H9 (cell line): Measurements from ENCODE around the gene LPP. TPM values are rescaled to one million over a fixed set of nuclear protein-coding genes. Genes with fewer than 3 reads are reported as not detected.

ENCODE experiments used
- DNase-seq: peaks from one replicate; pipeline ENCODE4 v3.0.0-alpha.2; 2017
- H2AFZ ChIP-seq: one replicate; pipeline ENCODE4 v1.6.1; 2013; ENCODE audit warnings: mild to moderate bottlenecking, low read length, control low read depth, moderate library complexity
- H2AK5ac ChIP-seq: 2 replicates; pipeline ENCODE4 v1.6.1; 2013; ENCODE audit warnings: low read length, control low read depth, mixed read lengths; ENCODE audit not compliant: insufficient read length
- H2BK120ac ChIP-seq: one replicate; pipeline ENCODE4 v1.6.1; 2013; ENCODE audit warnings: low read depth, mild to moderate bottlenecking, low read length, control low read depth, inconsistent platforms; ENCODE audit not compliant: poor library complexity, severe bottlenecking
- H2BK12ac ChIP-seq: 2 replicates; pipeline ENCODE4 v1.6.1; 2013; ENCODE audit warnings: low read length, control low read depth, mixed read lengths, low read depth; ENCODE audit not compliant: insufficient read length
- H2BK15ac ChIP-seq: 2 replicates; pipeline ENCODE4 v1.6.1; 2013; ENCODE audit warnings: low read depth, low read length, control low read depth
- H2BK20ac ChIP-seq: one replicate; pipeline ENCODE4 v1.6.1; 2013; ENCODE audit warnings: low read depth, mild to moderate bottlenecking, low read length, control low read depth, inconsistent platforms; ENCODE audit not compliant: poor library complexity, severe bottlenecking
- H2BK5ac ChIP-seq: 2 replicates; pipeline ENCODE4 v1.6.1; 2013; ENCODE audit warnings: low read length, control low read depth, mixed read lengths; ENCODE audit not compliant: insufficient read length
- H3K14ac ChIP-seq: 2 replicates; pipeline ENCODE4 v1.6.1; 2013; ENCODE audit warnings: low read length, control low read depth; ENCODE audit not compliant: insufficient read depth
- H3K18ac ChIP-seq: 2 replicates; pipeline ENCODE4 v1.6.1; 2013; ENCODE audit warnings: low read depth, mild to moderate bottlenecking, mixed read lengths, low read length, control low read depth; ENCODE audit not compliant: insufficient read length
- H3K23ac ChIP-seq: 2 replicates; pipeline ENCODE4 v1.6.1; 2013; ENCODE audit warnings: low read length, control low read depth, mixed read lengths, low read depth; ENCODE audit not compliant: insufficient read length
- H3K23me2 ChIP-seq: 2 replicates; pipeline ENCODE4 v1.6.1; 2013; ENCODE audit warnings: low read depth, mild to moderate bottlenecking, mixed read lengths, low read length, control low read depth; ENCODE audit not compliant: insufficient read length, poor library complexity, severe bottlenecking
- H3K27ac ChIP-seq: 2 replicates; pipeline ENCODE4 v1.5.1; 2013; ENCODE audit warnings: low read length, control low read depth, mixed read lengths, low read depth; ENCODE audit not compliant: insufficient read length
- H3K27me3 ChIP-seq: 2 replicates; pipeline ENCODE4 v1.6.1; 2013; ENCODE audit warnings: low read length, control low read depth, inconsistent platforms; ENCODE audit not compliant: insufficient read depth
- H3K4ac ChIP-seq: 2 replicates; pipeline ENCODE4 v1.6.1; 2013; ENCODE audit warnings: low read depth, mild to moderate bottlenecking, control low read depth, inconsistent platforms, low read length, moderate library complexity
- H3K4me1 ChIP-seq: 2 replicates; pipeline ENCODE4 v1.6.1; 2013; ENCODE audit warnings: low read length, control low read depth, inconsistent platforms; ENCODE audit not compliant: insufficient read depth
- H3K4me2 ChIP-seq: 2 replicates; pipeline ENCODE4 v1.6.1; 2013; ENCODE audit warnings: low read length, control low read depth, mixed read lengths; ENCODE audit not compliant: insufficient read length, insufficient read depth
- H3K56ac ChIP-seq: 2 replicates; pipeline ENCODE4 v1.6.1; 2013; ENCODE audit warnings: low read depth, mild to moderate bottlenecking, mixed read lengths, low read length, control low read depth; ENCODE audit not compliant: insufficient read length
- H3K79me1 ChIP-seq: 2 replicates; pipeline ENCODE4 v1.6.1; 2013; ENCODE audit warnings: low read depth, mild to moderate bottlenecking, moderate library complexity, low read length, control low read depth, inconsistent platforms; ENCODE audit not compliant: insufficient read depth, poor library complexity, severe bottlenecking
- H3K79me2 ChIP-seq: 2 replicates; pipeline ENCODE4 v1.6.1; 2013; ENCODE audit warnings: low read length, control low read depth, inconsistent platforms; ENCODE audit not compliant: insufficient read depth
- H3K9ac ChIP-seq: 2 replicates; pipeline ENCODE4 v1.6.1; 2013; ENCODE audit warnings: low read length, control low read depth, mixed read lengths; ENCODE audit not compliant: insufficient read length; ENCODE audit errors: extremely low read depth
- H3K9me3 ChIP-seq: one replicate; pipeline ENCODE4 v1.6.1; 2013; ENCODE audit warnings: low read depth, low read length, inconsistent platforms; ENCODE audit not compliant: control insufficient read depth
- H3T11ph ChIP-seq: one replicate; pipeline ENCODE4 v1.6.1; 2013; ENCODE audit warnings: mild to moderate bottlenecking, low read length, control low read depth, inconsistent platforms
- H4K20me1 ChIP-seq: one replicate; pipeline ENCODE4 v1.6.1; 2013; ENCODE audit not compliant: control insufficient read depth, insufficient read length, insufficient read depth
- H4K5ac ChIP-seq: 2 replicates; pipeline ENCODE4 v1.6.1; 2013; ENCODE audit warnings: low read depth, mild to moderate bottlenecking, mixed read lengths, low read length, control low read depth; ENCODE audit not compliant: insufficient read length
- H4K8ac ChIP-seq: replicated peaks from 2 replicates; pipeline ENCODE4 v1.6.1; 2013; ENCODE audit warnings: low read length, control low read depth, mixed read lengths, low read depth; ENCODE audit not compliant: insufficient read length
- H4K91ac ChIP-seq: 2 replicates; pipeline ENCODE4 v1.6.1; 2013; ENCODE audit warnings: low read depth, mild to moderate bottlenecking, moderate library complexity, mixed read lengths, low read length, control low read depth; ENCODE audit not compliant: insufficient read length
- H3K27ac Mint-ChIP-seq, 3 experiments: 2 replicates in 2 of 3; 3 replicates in 1 of 3; pipeline ENCODE4 v1.8.0; 2020 to 2021; ENCODE audit warnings: mixed read lengths in 3 of 3, mild to moderate bottlenecking in 1 of 3, moderate library complexity in 1 of 3
- H3K27me3 Mint-ChIP-seq: 2 replicates; pipeline ENCODE4 v1.8.0; 2021; ENCODE audit warnings: low read depth, mild to moderate bottlenecking, moderate library complexity, mixed read lengths
- H3K36me3 Mint-ChIP-seq, 3 experiments: 2 replicates in 2 of 3; 3 replicates in 1 of 3; pipeline ENCODE4 v1.8.0; 2020 to 2021; ENCODE audit warnings: low read depth in 3 of 3, mixed read lengths in 3 of 3; ENCODE audit not compliant: insufficient read depth in 1 of 3
- H3K4me1 Mint-ChIP-seq, 2 experiments: 2 replicates each; pipeline ENCODE4 v1.8.0; 2020; ENCODE audit warnings: mixed read lengths in 2 of 2
- H3K4me3 Mint-ChIP-seq, 2 experiments: 2 replicates in 1 of 2; 3 replicates in 1 of 2; pipeline ENCODE4 v1.8.0; 2020 to 2021; ENCODE audit warnings: mild to moderate bottlenecking in 2 of 2, mixed read lengths in 2 of 2, moderate library complexity in 1 of 2
- H3K9me3 Mint-ChIP-seq, 2 experiments: 2 replicates in 1 of 2; 3 replicates in 1 of 2; pipeline ENCODE4 v1.8.0; 2020; ENCODE audit warnings: mild to moderate bottlenecking in 2 of 2, mixed read lengths in 2 of 2, moderate library complexity in 1 of 2
- CTCF ChIP-seq: fragments of 200-600 bp; sonication (generic); conservative IDR thresholded peaks from 3 replicates; pipeline ENCODE4 v1.8.0; 2021; ENCODE audit warnings: antibody characterized with exemption, mild to moderate bottlenecking
- WGBS: extraction: QIAGEN DNeasy Blood & Tissue Kit; methylation state at CpG from one replicate; pipeline ENCODE4 v1.1.7; 2013; ENCODE audit warnings: missing lambda C conversion rate, low lambda C conversion rate, mixed read lengths; ENCODE audit not compliant: insufficient read length; ENCODE audit errors: extremely low coverage; 5-methylcytosine and 5-hydroxymethylcytosine counted together
- total RNA-seq: library from RNA; stranded (reverse); gene quantifications from 2 replicates; pipeline ENCODE4 v1.2.1, GENCODE V29; 2021

Gene LPP
- total RNA-seq, 1 experiment from 2014 or later, result 64.6 TPM

DNA sequence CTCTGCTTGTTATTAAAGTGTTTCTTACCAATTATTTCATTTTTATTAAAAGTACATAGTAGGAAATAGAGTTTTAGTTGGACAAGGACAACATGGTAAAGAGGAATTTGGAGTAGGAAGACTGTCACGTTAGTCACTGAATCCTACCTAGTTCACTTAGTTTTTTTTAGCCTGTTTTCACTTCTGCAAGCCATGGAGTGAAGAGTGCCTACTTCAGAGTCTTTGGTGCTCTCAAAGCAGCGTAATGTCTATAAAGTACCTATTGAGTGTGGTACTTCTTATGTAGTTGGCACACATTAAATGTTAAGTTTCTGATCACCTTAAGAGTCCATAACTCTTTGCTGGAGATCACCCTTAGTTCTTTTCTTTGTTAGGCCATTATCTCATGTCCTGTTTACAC, 78.7 kb downstream of the LPP start:
- no peak overlapping the region for H3K56ac ChIP-seq
- no peaks in the 10 kb centered on the region for H3K4me1 ChIP-seq
- H3K4me2 ChIP-seq, result no peak overlapping the region
- DNase-seq, result no peak
- H2BK120ac ChIP-seq, result no peak overlapping the region
- no peak overlapping the region for H2BK12ac ChIP-seq
- H3K27ac ChIP-seq, result no peak overlapping the region
- no peak overlapping the region for H2BK5ac ChIP-seq
- no CpG with 5 or more reads among the region's 2 CpGs for WGBS
- peaks cover 0 to 6% (median 4%) of the 10 kb centered on the region in 3 experiments; a peak in 2 of 7 replicates for H3K36me3 Mint-ChIP-seq
- H3K23me2 ChIP-seq, result no peaks in the 10 kb centered on the region
- H3K9me3 ChIP-seq, result no peaks in the 10 kb centered on the region
- no peak for TF ChIP-seq CTCF
- H4K91ac ChIP-seq, result no peak overlapping the region
- H3T11ph ChIP-seq, result no peak overlapping the region
- no peaks in the 10 kb centered on the region for H3K9me3 Mint-ChIP-seq
- no peak overlapping the region for H4K8ac ChIP-seq
- H3K4ac ChIP-seq, result no peak overlapping the region
- no peak overlapping the region for H2AK5ac ChIP-seq
- peaks cover 10 to 11% of the 10 kb centered on the region in 2 experiments for H3K4me1 Mint-ChIP-seq
- no peaks in the 10 kb centered on the region for H4K20me1 ChIP-seq
- no peak overlapping the region for H4K5ac ChIP-seq
- H3K79me1 ChIP-seq, result peaks cover 2% of the 10 kb centered on the region
- no peak overlapping the region for H2BK15ac ChIP-seq
- no peak overlapping the region for H3K18ac ChIP-seq
- no peak overlapping the region for H2BK20ac ChIP-seq
- H2AFZ ChIP-seq, result no peak overlapping the region
- H3K79me2 ChIP-seq, result peaks cover 4% of the 10 kb centered on the region; the same call in 1 of the 2 replicates
- no peak overlapping the region for H3K9ac ChIP-seq
- no peaks in the 10 kb centered on the region for H3K27me3 ChIP-seq
- H3K27me3 Mint-ChIP-seq, result no peaks in the 10 kb centered on the region
- H3K14ac ChIP-seq, result no peak overlapping the region
- no peak overlapping the region for H3K23ac ChIP-seq
- H3K27ac Mint-ChIP-seq, result no peak overlapping the region; a peak in 1 of 7 replicates
- H3K4me3 Mint-ChIP-seq, result no peak overlapping the region
